ENCODE measurements around the gene SULT1E1. TPM values are rescaled to one million over a fixed set of nuclear protein-coding genes. Genes with fewer than 3 reads are reported as not detected.
A peak's percentile ranks its signal among the peaks of the same experiment; 100 is the strongest.

SULT1E1 gene, protein sequence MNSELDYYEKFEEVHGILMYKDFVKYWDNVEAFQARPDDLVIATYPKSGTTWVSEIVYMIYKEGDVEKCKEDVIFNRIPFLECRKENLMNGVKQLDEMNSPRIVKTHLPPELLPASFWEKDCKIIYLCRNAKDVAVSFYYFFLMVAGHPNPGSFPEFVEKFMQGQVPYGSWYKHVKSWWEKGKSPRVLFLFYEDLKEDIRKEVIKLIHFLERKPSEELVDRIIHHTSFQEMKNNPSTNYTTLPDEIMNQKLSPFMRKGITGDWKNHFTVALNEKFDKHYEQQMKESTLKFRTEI
- 5.1 and 6.6 TPM in 2 replicates for total RNA-seq
- long read RNA-seq, transcript SULT1E1-201 (8 exons, 1,780 nt): major isoform, 48 of 60 reads
- long read RNA-seq, partial matches to known transcripts: 3 of 60 reads
- long read RNA-seq, other reads (novel, unspliced or antisense): 9 of 60 reads

DNA sequence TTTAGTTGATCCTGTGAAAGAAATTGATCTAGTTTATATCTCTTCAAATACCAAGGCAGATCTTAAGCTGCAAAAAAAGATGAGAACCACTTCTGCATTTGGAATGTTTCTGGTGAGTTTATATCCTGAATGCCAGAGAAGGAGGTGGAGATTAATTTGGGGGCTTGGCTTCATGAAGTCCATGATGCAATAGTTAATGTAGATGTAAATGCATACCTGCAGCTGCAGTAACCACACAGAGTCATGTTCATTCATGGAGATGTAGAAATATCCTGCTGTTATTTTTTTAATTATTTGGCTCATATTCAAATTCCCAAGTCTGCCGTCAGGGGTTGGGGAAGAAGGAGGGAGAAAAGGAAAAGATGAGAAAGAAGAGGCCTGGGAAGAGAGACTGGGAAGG is at the start of gene SULT1E1:
Gene SULT1E1, minus strand, starts transcription at position 94 of the 400 bp plus-strand sequence. CDS start 2,501 bp downstream, outside the sequence.
- no peaks in the 10 kb centered on the region for H3K36me3 Mint-ChIP-seq (ENCODE audit: unreplicated experiment)
- H3K27me3 Mint-ChIP-seq (ENCODE audit: unreplicated experiment): peaks cover 3% of the 10 kb centered on the region
- no peak within 1 kb of the TSS for H3K4me3 Mint-ChIP-seq (ENCODE audit: unreplicated experiment)
- no peaks in the 10 kb centered on the region for H3K9me3 Mint-ChIP-seq (ENCODE audit: unreplicated experiment)
- no peaks in the 10 kb centered on the region for H3K4me1 Mint-ChIP-seq (ENCODE audit: unreplicated experiment)
- DNase-seq (ENCODE audit: extremely low spot score, unreplicated experiment): no peak
- no peak within 1 kb of the TSS for H3K27ac Mint-ChIP-seq (ENCODE audit: unreplicated experiment)
- TF ChIP-seq CTCF (IDR thresholded peaks at IDR 0.05): no peak

GRCh38 chr4:69909195-69909594 is 49.2 kb upstream of the SULT1E1 start:
- Mint-ChIP-seq H3K4me3 (ENCODE audit: unreplicated experiment) (no peak overlapping the region), H3K27me3 (ENCODE audit: unreplicated experiment) (peaks cover 37% of the 10 kb centered on the region), H3K4me1 (ENCODE audit: unreplicated experiment) (peaks cover 3% of the 10 kb centered on the region), H3K9me3 (ENCODE audit: unreplicated experiment) (peaks cover 7% of the 10 kb centered on the region), H3K27ac (ENCODE audit: unreplicated experiment) (no peak overlapping the region), H3K36me3 (ENCODE audit: unreplicated experiment) (no peaks in the 10 kb centered on the region)
- no peak for TF ChIP-seq CTCF (IDR thresholded peaks at IDR 0.05)
- no peak for DNase-seq (ENCODE audit: extremely low spot score, unreplicated experiment)

- Mint-ChIP-seq H3K9me3 (ENCODE audit: unreplicated experiment) (peaks cover 10% of the 10 kb centered on the region), H3K4me1 (ENCODE audit: unreplicated experiment) (peaks cover 3% of the 10 kb centered on the region)
- no peak for DNase-seq (ENCODE audit: extremely low spot score, unreplicated experiment)
Measured at GRCh38 chr4:69907151-69907550, 47.2 kb upstream of the SULT1E1 start.

DNA sequence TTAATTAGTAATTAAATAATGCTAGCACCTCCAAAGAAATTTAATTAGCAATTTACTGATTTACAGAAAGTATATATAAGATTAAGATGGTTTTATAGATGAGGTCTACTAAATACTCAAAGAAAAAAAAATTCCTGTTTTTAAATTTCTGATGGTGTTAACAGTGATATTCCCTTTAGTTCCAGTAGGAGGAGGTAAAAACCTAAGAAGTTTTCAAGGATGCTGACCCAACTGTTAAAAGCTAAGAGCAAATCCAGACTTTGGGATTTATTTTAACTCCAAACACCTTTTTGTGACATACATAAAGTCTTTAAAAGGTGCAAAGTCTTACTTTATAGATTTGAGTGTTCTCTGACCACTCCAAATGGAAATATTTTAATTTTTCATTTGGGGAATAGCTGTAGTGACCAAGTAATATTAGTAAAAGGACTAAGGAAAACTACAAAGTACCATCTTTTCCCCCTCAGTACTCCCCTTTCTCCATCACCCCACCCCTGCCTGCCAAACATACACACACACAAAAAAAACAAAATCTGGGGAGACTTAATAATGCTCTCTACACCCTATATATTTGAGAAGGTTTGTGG is 36.7 kb upstream of the SULT1E1 start:
- no peak overlapping the region for H3K4me3 Mint-ChIP-seq (ENCODE audit: unreplicated experiment)
- peak; percentile 47 for TF ChIP-seq CTCF (IDR thresholded peaks at IDR 0.05)
- H3K9me3 Mint-ChIP-seq (ENCODE audit: unreplicated experiment): no peaks in the 10 kb centered on the region
- peaks cover 65% of the 10 kb centered on the region for H3K27me3 Mint-ChIP-seq (ENCODE audit: unreplicated experiment)
- no peaks in the 10 kb centered on the region for H3K4me1 Mint-ChIP-seq (ENCODE audit: unreplicated experiment)
- H3K36me3 Mint-ChIP-seq (ENCODE audit: unreplicated experiment): no peaks in the 10 kb centered on the region
- no peak overlapping the region for H3K27ac Mint-ChIP-seq (ENCODE audit: unreplicated experiment)
- DNase-seq (ENCODE audit: extremely low spot score, unreplicated experiment): no peak

More at GRCh38 chr4:69907151-69907550, 47.2 kb upstream of the SULT1E1 start:
- no peak for TF ChIP-seq CTCF (IDR thresholded peaks at IDR 0.05)
- H3K4me3 Mint-ChIP-seq (ENCODE audit: unreplicated experiment): no peak overlapping the region
- no peaks in the 10 kb centered on the region for H3K36me3 Mint-ChIP-seq (ENCODE audit: unreplicated experiment)
- H3K27ac Mint-ChIP-seq (ENCODE audit: unreplicated experiment): no peak overlapping the region
- peaks cover 38% of the 10 kb centered on the region for H3K27me3 Mint-ChIP-seq (ENCODE audit: unreplicated experiment)

DNA sequence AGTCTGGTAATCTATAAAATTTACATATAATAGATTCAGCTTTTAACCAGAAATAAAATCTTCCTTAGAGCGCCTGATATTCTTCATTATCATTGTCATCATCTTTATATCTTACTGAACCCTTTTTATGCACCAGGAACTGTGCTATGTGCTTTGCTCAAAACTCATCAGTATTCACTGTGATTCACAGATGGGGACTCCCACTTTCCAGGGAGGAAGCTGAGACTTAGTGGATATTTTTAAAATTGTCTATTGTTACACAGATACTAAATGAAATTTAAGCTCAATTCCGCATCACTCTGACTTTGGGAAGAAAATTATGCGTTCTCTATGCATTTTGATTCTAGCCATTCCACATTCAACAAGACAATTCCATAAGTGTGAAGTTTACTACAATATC is 34.8 kb upstream of the SULT1E1 start:
- no peaks in the 10 kb centered on the region for H3K36me3 Mint-ChIP-seq (ENCODE audit: unreplicated experiment)
- H3K4me3 Mint-ChIP-seq (ENCODE audit: unreplicated experiment): no peak overlapping the region
- H3K27me3 Mint-ChIP-seq (ENCODE audit: unreplicated experiment): peaks cover 56% of the 10 kb centered on the region
- no peak for TF ChIP-seq CTCF (IDR thresholded peaks at IDR 0.05)
- H3K27ac Mint-ChIP-seq (ENCODE audit: unreplicated experiment): no peak overlapping the region
- no peaks in the 10 kb centered on the region for H3K9me3 Mint-ChIP-seq (ENCODE audit: unreplicated experiment)
- no peak for DNase-seq (ENCODE audit: extremely low spot score, unreplicated experiment)
- no peaks in the 10 kb centered on the region for H3K4me1 Mint-ChIP-seq (ENCODE audit: unreplicated experiment)
